ENCODE measurements around the gene IFITM5. TPM values are rescaled to one million over a fixed set of nuclear protein-coding genes. Genes with fewer than 3 reads are reported as not detected.
"Not testable (repeated sequence)": the region's sequence is repeated elsewhere in the genome, so short reads cannot be mapped to it uniquely, and the experiment has no call there.

IFITM5 gene
- polyA plus RNA-seq, 1 donor from 2014 or later, result not detected

GRCh38 chr11:319121-319887 is 20.0 kb upstream of the IFITM5 start:
- Mint-ChIP-seq H3K4me3 (peak overlapping the region; percentile 65 to 83 (median 75)), H3K27ac (peak overlapping the region in 1 of 3 donors; percentile 83), H3K4me1 (peaks cover 11 to 19% (median 12%) of the 10 kb centered on the region in 3 donors)
- H3K27me3 Mint-ChIP-seq, H3K36me3 Mint-ChIP-seq, H3K9me3 Mint-ChIP-seq: not testable (repeated sequence)

DNA sequence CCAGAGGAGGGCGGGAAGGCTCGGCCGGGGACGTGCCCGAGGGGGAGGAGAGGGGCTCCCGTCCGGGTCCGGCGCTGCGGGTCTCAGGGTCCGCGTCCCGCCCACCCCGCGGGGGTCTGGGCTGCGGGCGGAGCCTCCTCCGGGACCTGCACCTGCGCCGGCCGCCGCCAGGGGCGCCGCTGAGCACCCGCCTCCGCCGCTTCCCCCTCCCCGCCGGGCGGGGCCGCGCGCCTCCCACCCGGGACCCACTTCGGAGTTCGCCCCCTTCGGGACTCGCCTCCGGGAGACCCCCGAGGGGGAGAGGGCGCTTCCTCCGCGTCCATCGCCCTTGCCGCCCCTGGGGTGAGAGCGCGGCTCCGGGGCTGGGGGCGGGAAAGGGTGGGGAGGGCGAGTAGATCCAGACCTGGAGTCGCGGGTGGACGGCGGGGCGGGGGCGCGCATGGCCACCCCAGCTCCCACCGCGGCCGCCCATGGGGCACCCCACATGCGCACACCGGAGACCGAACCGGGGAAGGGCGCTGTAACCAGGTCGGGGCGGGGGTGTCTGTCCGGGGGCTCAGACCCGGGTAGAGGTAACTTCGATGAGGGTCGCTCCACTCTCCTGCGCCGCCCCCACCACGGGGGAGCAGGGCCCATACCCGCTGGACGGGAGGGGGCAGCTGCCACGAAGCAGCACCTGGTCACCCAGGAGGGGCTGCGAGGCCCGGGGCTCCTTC is 19.2 kb upstream of the IFITM5 start:
- H3K27ac Mint-ChIP-seq, H3K9me3 Mint-ChIP-seq, H3K36me3 Mint-ChIP-seq, H3K27me3 Mint-ChIP-seq: not testable (repeated sequence)
- H3K4me3 Mint-ChIP-seq, result peak overlapping the region in 1 of 4 donors; percentile 77
- H3K4me1 Mint-ChIP-seq, result peaks cover 16 to 24% (median 18%) of the 10 kb centered on the region in 3 donors

DNA sequence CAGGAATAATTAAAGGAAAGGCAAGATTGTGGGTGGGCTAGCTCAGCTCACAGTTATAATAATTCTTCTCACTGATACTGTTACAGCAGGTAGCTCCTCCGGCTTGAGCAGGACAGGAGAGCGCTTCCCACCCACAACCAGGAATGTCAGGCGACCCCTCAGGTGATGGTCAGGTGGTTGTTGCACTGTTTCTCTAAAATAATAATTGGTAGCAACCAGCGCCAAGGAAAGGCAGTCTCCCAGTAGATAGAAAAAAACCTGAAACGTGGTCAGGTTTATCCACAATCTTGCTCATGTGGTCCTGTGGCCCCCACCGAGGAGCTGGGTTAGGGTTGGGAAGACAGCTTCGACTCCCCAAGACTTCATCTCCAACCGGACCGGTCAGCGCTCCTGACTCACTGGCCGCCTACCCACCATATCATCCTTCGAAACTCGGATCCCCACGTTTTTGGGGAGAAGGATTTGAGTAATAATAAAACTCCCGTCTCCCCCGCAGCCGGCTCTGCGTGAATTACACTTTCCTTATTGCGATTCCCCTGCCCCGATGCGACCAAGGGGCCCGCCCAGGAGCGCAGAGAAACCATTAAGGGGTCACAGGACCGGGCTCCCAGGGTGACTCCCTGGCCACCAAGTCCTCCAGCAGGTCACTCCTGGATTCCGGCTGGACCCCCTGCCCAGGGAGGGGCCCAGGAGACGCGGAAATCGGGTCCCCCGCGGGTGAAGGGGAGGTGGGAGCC is 18.5 kb upstream of the IFITM5 start:
- H3K27me3 Mint-ChIP-seq, H3K36me3 Mint-ChIP-seq, H3K9me3 Mint-ChIP-seq: not testable (repeated sequence)
- Mint-ChIP-seq H3K27ac (peak overlapping the region in 2 of 3 donors; percentile 87), H3K4me1 (peaks cover 21 to 31% (median 22%) of the 10 kb centered on the region in 3 donors), H3K4me3 (peak overlapping the region; percentile 66 to 91 (median 69))

DNA sequence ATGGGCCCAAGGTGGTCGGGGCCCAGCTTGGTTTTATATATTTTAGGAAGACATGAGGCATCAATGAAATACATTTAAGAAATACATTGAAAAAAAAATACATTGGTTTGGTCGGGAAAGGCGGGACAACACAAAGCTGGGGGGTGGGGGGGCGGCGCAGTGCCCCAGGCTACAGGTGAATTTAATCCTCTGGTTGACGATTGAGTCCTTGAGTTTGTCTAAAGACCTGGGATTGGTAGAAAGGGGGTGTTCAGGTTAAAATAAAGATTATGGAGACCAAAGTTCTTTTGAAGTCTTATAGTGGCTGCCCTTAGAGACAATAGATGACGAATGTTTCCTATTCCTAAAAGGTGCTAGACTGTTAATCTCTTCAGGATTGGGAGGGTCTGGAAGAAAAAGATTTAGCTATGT is 17.6 kb upstream of the IFITM5 start:
- H3K4me1 Mint-ChIP-seq, result peaks cover 24 to 36% (median 25%) of the 10 kb centered on the region in 3 donors
- peaks cover 4% of the 10 kb centered on the region for H3K27me3 Mint-ChIP-seq
- H3K36me3 Mint-ChIP-seq, result no peaks in the 10 kb centered on the region

DNA sequence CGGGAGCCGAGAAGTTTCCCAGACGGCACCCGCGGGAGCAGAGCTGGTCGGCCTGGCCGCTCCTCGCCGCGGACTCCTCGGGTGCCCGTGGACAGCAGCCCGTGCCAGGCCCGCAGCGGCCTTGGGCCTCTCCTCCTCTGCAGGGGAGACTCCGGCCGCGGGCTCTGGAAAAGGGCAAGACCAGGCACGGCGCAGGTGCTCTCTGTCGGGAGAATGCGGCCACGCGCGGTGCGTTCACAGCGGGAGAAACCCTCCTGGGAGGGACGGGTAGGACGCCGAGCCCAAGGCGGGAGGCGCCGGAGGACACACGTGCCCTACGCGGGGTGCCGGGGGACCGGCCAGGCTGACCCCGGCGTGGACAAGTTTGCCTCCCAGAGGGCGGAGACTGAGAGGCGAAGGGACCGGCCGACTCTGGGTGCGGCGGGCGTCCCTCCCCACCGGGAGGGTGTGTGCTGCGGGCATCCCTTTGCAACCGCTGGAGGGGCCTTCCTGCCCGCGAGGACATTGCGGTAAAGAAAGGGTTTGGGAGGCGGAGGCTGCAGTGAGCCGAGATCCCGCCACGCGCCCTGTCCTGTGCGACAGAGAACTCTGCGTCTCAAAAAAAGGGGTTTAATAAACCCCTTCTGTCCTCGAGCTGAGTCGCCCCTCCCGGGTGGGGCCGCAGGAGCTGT is 16.8 kb upstream of the IFITM5 start:
- peak overlapping the region; percentile 67 to 91 (median 76) for H3K4me3 Mint-ChIP-seq
- peaks cover 4% of the 10 kb centered on the region for H3K27me3 Mint-ChIP-seq
- no peaks in the 10 kb centered on the region for H3K9me3 Mint-ChIP-seq
- no peaks in the 10 kb centered on the region for H3K36me3 Mint-ChIP-seq
- H3K4me1 Mint-ChIP-seq, result peaks cover 24 to 39% (median 26%) of the 10 kb centered on the region in 3 donors
- peak overlapping the region; percentile 73 to 93 (median 87) for H3K27ac Mint-ChIP-seq

More for the DNA sequence above, 17.6 kb upstream of the IFITM5 start:
- peak overlapping the region; percentile 66 to 91 (median 69) for H3K4me3 Mint-ChIP-seq
- no peaks in the 10 kb centered on the region for H3K9me3 Mint-ChIP-seq
- peak overlapping the region; percentile 87 to 93 (median 87) for H3K27ac Mint-ChIP-seq

DNA sequence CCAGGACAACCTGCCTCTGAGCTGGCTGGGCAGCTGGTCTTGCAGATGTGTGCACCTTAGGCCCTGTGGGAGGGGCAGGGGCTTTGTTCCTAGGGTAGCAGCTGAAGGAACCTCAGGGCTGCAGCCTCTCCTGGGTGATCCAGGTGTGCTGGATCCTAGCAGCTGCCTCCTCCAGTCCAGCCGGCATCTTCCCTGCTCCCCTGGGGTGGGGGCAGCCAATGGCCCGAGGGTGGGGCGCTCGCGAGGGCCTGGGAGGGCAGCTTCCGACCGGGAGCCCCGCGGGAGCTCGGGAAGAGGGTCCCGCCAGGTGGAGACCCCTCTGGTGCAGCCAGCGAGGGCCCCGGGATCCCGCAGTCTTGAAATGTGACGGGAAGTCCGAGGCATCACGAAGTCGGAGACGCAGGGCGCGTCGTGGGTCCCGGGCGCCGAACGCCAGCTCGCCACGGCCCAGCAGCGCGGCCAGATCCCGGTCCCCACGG is 16.2 kb upstream of the IFITM5 start:
- Mint-ChIP-seq H3K9me3 (no peaks in the 10 kb centered on the region), H3K4me1 (peaks cover 24 to 37% (median 26%) of the 10 kb centered on the region in 3 donors), H3K27ac (peak overlapping the region in 1 of 3 donors; percentile 73), H3K36me3 (no peaks in the 10 kb centered on the region), H3K4me3 (peak overlapping the region; percentile 81 to 94 (median 92)), H3K27me3 (peaks cover 4% of the 10 kb centered on the region)

DNA sequence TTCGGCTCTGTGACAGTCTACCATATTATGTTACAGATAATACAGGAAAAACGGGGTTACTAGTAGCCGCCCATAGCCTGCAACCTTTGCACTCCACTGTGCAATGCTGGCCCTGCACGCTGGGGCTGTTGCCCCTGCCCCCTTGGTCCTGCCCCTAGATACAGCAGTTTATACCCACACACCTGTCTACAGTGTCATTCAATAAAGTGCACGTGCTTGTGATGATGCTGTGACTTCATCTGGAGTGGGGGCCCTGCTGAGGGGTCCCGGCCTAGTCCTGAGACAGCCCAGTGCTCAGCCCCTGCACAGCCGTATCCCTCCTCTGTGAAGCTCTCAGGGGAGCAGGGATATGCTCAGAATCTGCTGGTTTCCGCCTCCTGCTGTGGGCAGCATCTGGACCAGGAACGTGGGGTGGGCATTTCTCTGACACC is 15.7 kb upstream of the IFITM5 start:
- peaks cover 22 to 33% (median 24%) of the 10 kb centered on the region in 3 donors for H3K4me1 Mint-ChIP-seq
- no peaks in the 10 kb centered on the region for H3K27me3 Mint-ChIP-seq
- no peaks in the 10 kb centered on the region for H3K9me3 Mint-ChIP-seq
- H3K36me3 Mint-ChIP-seq, result no peaks in the 10 kb centered on the region
- peak overlapping the region; percentile 73 to 96 (median 78) for H3K27ac Mint-ChIP-seq
- H3K4me3 Mint-ChIP-seq, result peak overlapping the region; percentile 90 to 94 (median 93)

DNA sequence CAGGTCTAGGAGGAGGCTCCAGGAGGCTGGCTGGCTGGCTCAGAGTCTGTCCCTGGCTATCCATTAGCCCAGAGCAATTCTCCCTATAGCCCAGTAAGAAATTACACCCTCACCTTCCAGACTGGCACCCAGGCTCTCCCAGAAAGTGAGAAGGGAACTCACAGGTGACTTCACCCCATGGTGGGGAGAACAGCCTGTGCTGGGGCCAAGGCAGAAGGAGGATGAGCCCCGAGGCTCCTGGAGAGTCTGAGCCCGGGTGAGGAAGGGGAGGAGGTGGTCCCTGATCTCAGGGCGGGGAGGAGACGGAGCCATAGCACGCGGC is 15.2 kb upstream of the IFITM5 start:
- not testable (repeated sequence) for H3K36me3 Mint-ChIP-seq

GRCh38 chr11:313787-314553 is 14.6 kb upstream of the IFITM5 start, which contains the start of gene IFITM1:
TSS of gene IFITM1 (plus strand) at chr11:314040. CDS start at chr11:314171, 131 bp downstream.
- H3K4me3 Mint-ChIP-seq, result peak within 1 kb of the TSS; percentile 90 to 94 (median 93)
- peaks cover 29 to 40% (median 33%) of the 10 kb centered on the region in 3 donors for H3K4me1 Mint-ChIP-seq
- no peaks in the 10 kb centered on the region for H3K9me3 Mint-ChIP-seq
- no peaks in the 10 kb centered on the region for H3K36me3 Mint-ChIP-seq
- H3K27me3 Mint-ChIP-seq, result peaks cover 2% of the 10 kb centered on the region
- H3K27ac Mint-ChIP-seq, result peak within 1 kb of the TSS; percentile 73 to 96 (median 92)

More for the DNA sequence above, 15.2 kb upstream of the IFITM5 start:
- H3K27me3 Mint-ChIP-seq, H3K9me3 Mint-ChIP-seq: not testable (repeated sequence)
- H3K27ac Mint-ChIP-seq, result peak overlapping the region; percentile 73 to 96 (median 92)
- peak overlapping the region; percentile 90 to 94 (median 93) for H3K4me3 Mint-ChIP-seq
- peaks cover 24 to 35% (median 28%) of the 10 kb centered on the region in 3 donors for H3K4me1 Mint-ChIP-seq

DNA sequence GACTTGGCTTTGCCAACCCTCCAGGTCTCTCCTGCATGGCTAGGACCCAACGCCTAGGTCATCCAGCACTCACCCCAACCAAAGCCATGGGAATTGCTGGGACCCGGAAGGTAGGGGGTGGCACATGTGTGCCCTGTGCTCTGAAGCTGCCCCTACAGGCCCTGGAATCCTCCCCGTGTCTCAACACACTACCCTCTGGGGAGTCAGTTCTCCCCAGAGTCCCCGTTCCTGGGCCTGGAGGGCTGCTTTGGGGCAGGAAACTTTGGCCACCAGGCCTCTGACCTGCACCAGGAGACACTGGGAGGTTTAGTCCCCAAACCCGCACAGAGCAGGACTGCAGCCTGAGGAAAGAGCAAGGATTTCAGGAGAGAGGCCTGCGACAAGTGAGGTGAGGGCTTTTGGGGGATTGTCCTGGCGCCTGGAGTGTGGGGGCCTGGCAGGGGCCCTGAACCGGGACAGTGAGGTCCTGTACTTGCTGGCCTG is 14.0 kb upstream of the IFITM5 start:
- Mint-ChIP-seq H3K4me3 (peak overlapping the region; percentile 90 to 94 (median 93)), H3K36me3 (no peaks in the 10 kb centered on the region), H3K4me1 (peaks cover 30 to 43% (median 35%) of the 10 kb centered on the region in 3 donors), H3K9me3 (no peaks in the 10 kb centered on the region), H3K27ac (peak overlapping the region; percentile 73 to 96 (median 92)), H3K27me3 (peaks cover 2% of the 10 kb centered on the region)

DNA sequence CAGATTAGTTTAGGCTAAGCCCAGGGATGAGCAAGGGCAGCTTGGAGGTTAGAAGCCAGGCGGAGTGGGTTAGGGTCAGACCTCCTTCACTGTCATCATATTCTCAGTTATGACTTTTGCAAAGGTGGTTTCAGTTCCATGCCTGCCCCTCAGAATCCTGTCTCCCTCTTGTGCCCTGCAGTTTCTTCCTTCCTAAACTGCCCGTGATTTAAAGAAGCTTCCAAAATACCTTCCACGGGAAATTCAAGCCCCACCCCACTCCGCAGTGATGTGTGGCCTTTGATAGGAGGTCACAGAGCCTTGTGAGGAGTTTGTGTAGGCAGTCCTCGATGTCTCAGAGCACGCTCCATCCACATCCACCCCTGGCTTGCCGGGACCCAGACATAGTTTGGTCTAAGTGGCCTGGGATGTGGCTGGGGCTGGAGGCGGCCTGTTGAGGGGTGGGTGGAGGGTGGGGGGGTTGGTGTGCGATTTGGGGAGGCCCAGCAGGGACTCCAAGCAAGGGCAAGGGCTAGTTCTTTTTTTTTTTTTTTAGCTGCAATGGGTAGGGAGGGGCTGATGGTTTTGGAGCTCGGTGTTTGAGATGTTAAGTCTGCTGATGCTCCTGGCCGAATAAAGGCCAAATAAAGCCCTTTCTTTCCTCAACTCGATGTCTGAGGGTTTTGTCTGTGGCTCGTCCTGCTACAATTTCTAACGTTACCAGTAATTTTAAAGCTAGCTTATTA is 12.9 kb upstream of the IFITM5 start:
- Mint-ChIP-seq H3K9me3 (no peaks in the 10 kb centered on the region), H3K27me3 (peaks cover 2% of the 10 kb centered on the region), H3K36me3 (no peaks in the 10 kb centered on the region), H3K27ac (peak overlapping the region; percentile 87 to 94 (median 92)), H3K4me3 (peak overlapping the region; percentile 83 to 94 (median 92)), H3K4me1 (peaks cover 35 to 44% (median 37%) of the 10 kb centered on the region in 3 donors)

GRCh38 chr11:311013-311748 is 11.9 kb upstream of the IFITM5 start:
- not testable (repeated sequence) for H3K36me3 Mint-ChIP-seq, H3K27me3 Mint-ChIP-seq, H3K9me3 Mint-ChIP-seq
- peak overlapping the region in 2 of 3 donors; percentile 76 to 87 for H3K27ac Mint-ChIP-seq
- H3K4me1 Mint-ChIP-seq, result peaks cover 30 to 40% (median 34%) of the 10 kb centered on the region in 3 donors
- peak overlapping the region; percentile 83 to 93 (median 92) for H3K4me3 Mint-ChIP-seq

Data from IgD-negative memory B cell (primary cell).